ENCODE results near the gene DNAJC27. TPM values are rescaled to one million over a fixed set of nuclear protein-coding genes. Genes with fewer than 3 reads are reported as not detected.

The DNAJC27 gene
- total and polyA plus RNA-seq, 2 experiments from 2014 or later, result 6.6 to 6.9 TPM

GRCh38 chr2:24913911-24914310 lies 57.8 kb downstream of the DNAJC27 start:
- no peaks in the 10 kb centered on the region for H3K9me3 ChIP-seq (ENCODE audit: low read depth)
- no peak overlapping the region for H3K27ac ChIP-seq
- no peaks in the 10 kb centered on the region for H3K9me2 ChIP-seq (replicated peaks; ENCODE audit: insufficient read depth)
- H3K4me1 ChIP-seq (ENCODE audit: insufficient read depth), result no peaks in the 10 kb centered on the region
- H3K4me2 ChIP-seq, result no peak overlapping the region
- no peaks in the 10 kb centered on the region for H3K79me2 ChIP-seq
- 95% methylated on average over 9 of the region's 9 CpGs for WGBS (ENCODE audit: low lambda C conversion rate, missing lambda C conversion rate)
- H4K20me1 ChIP-seq (ENCODE audit: insufficient read depth, poor library complexity, severe bottlenecking), result no peaks in the 10 kb centered on the region
- H2AFZ ChIP-seq, result no peak overlapping the region
- TF ChIP-seq EZH2 (IDR thresholded peaks at IDR 0.05; ENCODE audit: borderline replicate concordance) (no peak), EZH2phosphoT487 (IDR thresholded peaks at IDR 0.05; ENCODE audit: low read depth, severe bottlenecking, unreplicated experiment) (no peak), CTCF (IDR thresholded peaks at IDR 0.05; ENCODE audit: poor library complexity) (no peak)
- no peak for DNase-seq (ENCODE audit: low spot score)
- no peaks in the 10 kb centered on the region for H3K27me3 ChIP-seq
- H3K36me3 ChIP-seq (replicated peaks; ENCODE audit: insufficient read depth, low read depth), result no peaks in the 10 kb centered on the region
- no peak overlapping the region for H3K4me3 ChIP-seq

- Histone ChIP-seq H3K4me1 (ENCODE audit: insufficient read depth) (no peaks in the 10 kb centered on the region), H3K36me3 (replicated peaks; ENCODE audit: insufficient read depth, low read depth) (no peaks in the 10 kb centered on the region), H3K27ac (no peak overlapping the region), H3K9me3 (ENCODE audit: low read depth) (no peaks in the 10 kb centered on the region), H3K79me2 (no peaks in the 10 kb centered on the region), H3K4me3 (no peak overlapping the region), H4K20me1 (ENCODE audit: insufficient read depth, poor library complexity, severe bottlenecking) (no peaks in the 10 kb centered on the region), H2AFZ (no peak overlapping the region), H3K9me2 (replicated peaks; ENCODE audit: insufficient read depth) (no peaks in the 10 kb centered on the region), H3K4me2 (no peak overlapping the region), H3K27me3 (no peaks in the 10 kb centered on the region)
- no peak for DNase-seq (ENCODE audit: low spot score)
- TF ChIP-seq EZH2phosphoT487 (IDR thresholded peaks at IDR 0.05; ENCODE audit: low read depth, severe bottlenecking, unreplicated experiment), result no peak
- TF ChIP-seq EZH2 (IDR thresholded peaks at IDR 0.05; ENCODE audit: borderline replicate concordance), result no peak
- no peak for TF ChIP-seq CTCF (IDR thresholded peaks at IDR 0.05; ENCODE audit: poor library complexity)
- 83% methylated on average over 10 of the region's 10 CpGs for WGBS (ENCODE audit: low lambda C conversion rate, missing lambda C conversion rate)
Observed at GRCh38 chr2:24912986-24913385, 58.8 kb downstream of the DNAJC27 start.

GRCh38 chr2:24912523-24912922 lies 59.2 kb downstream of the DNAJC27 start:
- Histone ChIP-seq H3K9me2 (replicated peaks; ENCODE audit: insufficient read depth) (no peaks in the 10 kb centered on the region), H3K4me1 (ENCODE audit: insufficient read depth) (no peaks in the 10 kb centered on the region), H3K79me2 (no peaks in the 10 kb centered on the region), H3K4me2 (no peak overlapping the region), H3K36me3 (replicated peaks; ENCODE audit: insufficient read depth, low read depth) (no peaks in the 10 kb centered on the region), H3K27ac (no peak overlapping the region), H3K27me3 (no peaks in the 10 kb centered on the region), H2AFZ (no peak overlapping the region), H4K20me1 (ENCODE audit: insufficient read depth, poor library complexity, severe bottlenecking) (no peaks in the 10 kb centered on the region), H3K4me3 (no peak overlapping the region), H3K9me3 (ENCODE audit: low read depth) (no peaks in the 10 kb centered on the region)
- DNase-seq (ENCODE audit: low spot score), result no peak
- no peak for TF ChIP-seq CTCF (IDR thresholded peaks at IDR 0.05; ENCODE audit: poor library complexity)
- TF ChIP-seq EZH2phosphoT487 (IDR thresholded peaks at IDR 0.05; ENCODE audit: low read depth, severe bottlenecking, unreplicated experiment), result no peak
- WGBS (ENCODE audit: low lambda C conversion rate, missing lambda C conversion rate), result 85% methylated on average over 7 of the region's 7 CpGs

- no peaks in the 10 kb centered on the region for H3K9me2 ChIP-seq (replicated peaks; ENCODE audit: insufficient read depth)
- H3K4me2 ChIP-seq, result no peak overlapping the region
- no peaks in the 10 kb centered on the region for H3K4me1 ChIP-seq (ENCODE audit: insufficient read depth)
- 100% methylated on average over 3 of the region's 3 CpGs for WGBS (ENCODE audit: low lambda C conversion rate, missing lambda C conversion rate)
- H4K20me1 ChIP-seq (ENCODE audit: insufficient read depth, poor library complexity, severe bottlenecking), result no peaks in the 10 kb centered on the region
- TF ChIP-seq EZH2 (IDR thresholded peaks at IDR 0.05; ENCODE audit: borderline replicate concordance), result no peak
- no peak for TF ChIP-seq CTCF (IDR thresholded peaks at IDR 0.05; ENCODE audit: poor library complexity)
- TF ChIP-seq EZH2phosphoT487 (IDR thresholded peaks at IDR 0.05; ENCODE audit: low read depth, severe bottlenecking, unreplicated experiment), result no peak
- H3K79me2 ChIP-seq, result no peaks in the 10 kb centered on the region
- H3K9me3 ChIP-seq (ENCODE audit: low read depth), result no peaks in the 10 kb centered on the region
- no peak overlapping the region for H3K4me3 ChIP-seq
- H3K36me3 ChIP-seq (replicated peaks; ENCODE audit: insufficient read depth, low read depth), result no peaks in the 10 kb centered on the region
- no peak overlapping the region for H3K27ac ChIP-seq
- H3K27me3 ChIP-seq, result no peaks in the 10 kb centered on the region
- no peak overlapping the region for H2AFZ ChIP-seq
- DNase-seq (ENCODE audit: low spot score), result no peak
Observed at GRCh38 chr2:24910245-24910644, 61.5 kb downstream of the DNAJC27 start.
